Measurements from ENCODE around the gene MTPN. TPM values are rescaled to one million over a fixed set of nuclear protein-coding genes. Genes with fewer than 3 reads are reported as not detected.

The MTPN gene
- total and polyA plus RNA-seq, 9 donors: 54.0 to 115 (median 83.8) TPM

- WGBS, 3 donors: 96 to 98% (median 97%) methylated on average over 1 of the region's 1 CpG
These were observed 19.0 kb downstream of the MTPN start for GRCh38 chr7:135958173-135958572.

GRCh38 chr7:135957627-135958026 lies 19.5 kb downstream of the MTPN start:
- Histone ChIP-seq H3K27me3 (no peaks in the 10 kb centered on the region), H3K36me3 (no peaks in the 10 kb centered on the region), H3K4me1 (ENCODE audit: insufficient read depth) (no peaks in the 10 kb centered on the region), H3K4me3 (no peak overlapping the region), H3K9me3 (no peaks in the 10 kb centered on the region), H3K27ac (no peak overlapping the region)
- no peak for DNase-seq
- intact Hi-C loops (cut with DNase I): no loop called here
- 92 to 99% (median 96%) methylated on average over 2 of the region's 2 CpGs for WGBS, 3 donors
- TF ChIP-seq CTCF (IDR thresholded peaks at IDR 0.05): no peak
- no peak for TF ChIP-seq EP300 (IDR thresholded peaks at IDR 0.05)
- TF ChIP-seq POLR2A (IDR thresholded peaks at IDR 0.05): no peak

More at GRCh38 chr7:135958173-135958572, 19.0 kb downstream of the MTPN start:
- no peak overlapping the region for H3K27ac ChIP-seq
- no peak for TF ChIP-seq EP300 (IDR thresholded peaks at IDR 0.05)
- TF ChIP-seq POLR2A (IDR thresholded peaks at IDR 0.05): no peak
- no peak for TF ChIP-seq CTCF (IDR thresholded peaks at IDR 0.05)
- no peaks in the 10 kb centered on the region for H3K27me3 ChIP-seq
- H3K4me3 ChIP-seq: no peak overlapping the region
- no peaks in the 10 kb centered on the region for H3K9me3 ChIP-seq
- no peaks in the 10 kb centered on the region for H3K36me3 ChIP-seq
- no peak for DNase-seq
- no peaks in the 10 kb centered on the region for H3K4me1 ChIP-seq (ENCODE audit: insufficient read depth)
- intact Hi-C loops (cut with DNase I): no loop called here

- Histone ChIP-seq H3K4me3 (no peak overlapping the region), H3K27ac (no peak overlapping the region), H3K36me3 (no peaks in the 10 kb centered on the region), H3K27me3 (no peaks in the 10 kb centered on the region), H3K4me1 (ENCODE audit: insufficient read depth) (no peaks in the 10 kb centered on the region), H3K9me3 (no peaks in the 10 kb centered on the region)
- WGBS, 3 donors: 93 to 97% (median 97%) methylated on average over 2 of the region's 2 CpGs
- DNase-seq: no peak
- TF ChIP-seq POLR2A (IDR thresholded peaks at IDR 0.05) (no peak), CTCF (IDR thresholded peaks at IDR 0.05) (no peak), EP300 (IDR thresholded peaks at IDR 0.05) (no peak)
- intact Hi-C loops (cut with DNase I): no loop called here
These were observed 20.8 kb downstream of the MTPN start for GRCh38 chr7:135956393-135956792.

- H3K9me3 ChIP-seq: no peaks in the 10 kb centered on the region
- peaks cover 3% of the 10 kb centered on the region for H3K4me1 ChIP-seq (ENCODE audit: insufficient read depth)
- TF ChIP-seq CTCF (IDR thresholded peaks at IDR 0.05) (no peak), POLR2A (IDR thresholded peaks at IDR 0.05) (no peak), EP300 (IDR thresholded peaks at IDR 0.05) (no peak)
- no peak overlapping the region for H3K27ac ChIP-seq
- H3K27me3 ChIP-seq: no peaks in the 10 kb centered on the region
- WGBS, 3 donors: 91 to 95% (median 94%) methylated on average over 2 of the region's 2 CpGs
- no peak for DNase-seq
- no peak overlapping the region for H3K4me3 ChIP-seq
- no peaks in the 10 kb centered on the region for H3K36me3 ChIP-seq
- intact Hi-C loops (cut with DNase I): no loop called here
These were observed 26.2 kb downstream of the MTPN start for GRCh38 chr7:135950972-135951371.

- Histone ChIP-seq H3K27ac (no peak overlapping the region), H3K36me3 (no peaks in the 10 kb centered on the region), H3K9me3 (no peaks in the 10 kb centered on the region), H3K4me3 (no peak overlapping the region), H3K4me1 (ENCODE audit: insufficient read depth) (peaks cover 3% of the 10 kb centered on the region), H3K27me3 (no peaks in the 10 kb centered on the region)
- intact Hi-C loops (cut with DNase I): no loop called here
- no peak for TF ChIP-seq EP300 (IDR thresholded peaks at IDR 0.05)
- DNase-seq: no peak
These were observed 26.7 kb downstream of the MTPN start for GRCh38 chr7:135950429-135950828.

Data from ovary (tissue), 9 donors.